Mesenchymal stem cell (in vitro differentiated cells and primary cell): ENCODE measurements around the gene TAF13.

ENCODE experiments used
- DNase-seq: peaks from one replicate; pipeline ENCODE4 v3.0.0-alpha.2; 2013
- H2AFZ ChIP-seq: one replicate; pipeline ENCODE4 v1.6.1; 2013; ENCODE audit warnings: low read depth, mild to moderate bottlenecking, control low read depth, inconsistent platforms, low read length, moderate library complexity
- H2AK5ac ChIP-seq: 2 replicates; pipeline ENCODE4 v1.6.1; 2013; ENCODE audit warnings: low read length, moderate library complexity, mild to moderate bottlenecking, inconsistent platforms; ENCODE audit not compliant: severe bottlenecking
- H2BK120ac ChIP-seq: one replicate; pipeline ENCODE4 v1.6.1; 2013; ENCODE audit warnings: low read depth, mild to moderate bottlenecking, inconsistent platforms, low read length, moderate library complexity
- H2BK12ac ChIP-seq, 2 experiments: one replicate each; pipeline ENCODE4 v1.6.1; 2013; ENCODE audit warnings: inconsistent platforms in 2 of 2, low read length in 2 of 2, mild to moderate bottlenecking in 2 of 2, moderate library complexity in 2 of 2, control low read depth in 1 of 2
- H2BK15ac ChIP-seq: one replicate; pipeline ENCODE4 v1.6.1; 2013; ENCODE audit warnings: mild to moderate bottlenecking, low read depth, inconsistent platforms; ENCODE audit not compliant: poor library complexity, severe bottlenecking
- H2BK5ac ChIP-seq: 2 replicates; pipeline ENCODE4 v1.6.1; 2013; ENCODE audit warnings: low read depth, mild to moderate bottlenecking, low read length, control low read depth, inconsistent platforms; ENCODE audit not compliant: poor library complexity, severe bottlenecking
- H3K14ac ChIP-seq, 2 experiments: one replicate each; pipeline ENCODE4 v1.6.1; 2013; ENCODE audit warnings: inconsistent platforms in 2 of 2, low read length in 2 of 2, control low read depth in 1 of 2, mild to moderate bottlenecking in 1 of 2, moderate library complexity in 1 of 2
- H3K18ac ChIP-seq, 2 experiments: one replicate each; pipeline ENCODE4 v1.6.1; 2013; ENCODE audit warnings: inconsistent platforms in 2 of 2, low read length in 2 of 2, control low read depth in 1 of 2, low read depth in 1 of 2, mild to moderate bottlenecking in 1 of 2
- H3K23ac ChIP-seq, 2 experiments: one replicate each; pipeline ENCODE4 v1.6.1; 2013; ENCODE audit warnings: inconsistent platforms in 2 of 2, low read length in 2 of 2, mild to moderate bottlenecking in 2 of 2, moderate library complexity in 2 of 2, control low read depth in 1 of 2
- H3K27ac ChIP-seq: 2 replicates; pipeline ENCODE4 v1.5.1; 2013; ENCODE audit warnings: mild to moderate bottlenecking, moderate library complexity, low read length, control low read depth, inconsistent platforms; ENCODE audit not compliant: poor library complexity, severe bottlenecking
- H3K27me3 ChIP-seq, 2 experiments: 2 replicates each; pipeline versions ENCODE4 v1.6.1 to v1.7.0; 2013; ENCODE audit warnings: low read length in 2 of 2, mild to moderate bottlenecking in 2 of 2, moderate library complexity in 2 of 2, control low read depth in 1 of 2, inconsistent platforms in 1 of 2; ENCODE audit not compliant: control insufficient read depth in 1 of 2, insufficient read depth in 1 of 2
- H3K36me3 ChIP-seq, 2 experiments: 2 replicates each; pipeline versions ENCODE4 v1.6.1 to v1.7.0; 2013; ENCODE audit warnings: low read length in 2 of 2, control low read depth in 1 of 2, inconsistent platforms in 1 of 2, low read depth in 1 of 2, mild to moderate bottlenecking in 1 of 2; ENCODE audit not compliant: insufficient read depth in 2 of 2, control insufficient read depth in 1 of 2
- H3K4ac ChIP-seq, 2 experiments: one replicate each; pipeline ENCODE4 v1.6.1; 2013; ENCODE audit warnings: inconsistent platforms in 2 of 2, low read length in 2 of 2, mild to moderate bottlenecking in 2 of 2, moderate library complexity in 2 of 2, control low read depth in 1 of 2, low read depth in 1 of 2
- H3K4me1 ChIP-seq: 2 replicates; pipeline ENCODE4 v1.6.1; 2013; ENCODE audit warnings: low read depth, low read length, control low read depth; ENCODE audit not compliant: control insufficient read depth, insufficient read depth
- H3K4me2 ChIP-seq: 2 replicates; pipeline ENCODE4 v1.6.1; 2013; ENCODE audit warnings: low read length, mild to moderate bottlenecking, inconsistent platforms; ENCODE audit not compliant: poor library complexity, severe bottlenecking
- H3K4me3 ChIP-seq, 2 experiments: 2 replicates each; pipeline versions ENCODE4 v1.5.1 to v1.7.0; 2013; ENCODE audit warnings: low read length in 2 of 2, mild to moderate bottlenecking in 2 of 2, control low read depth in 1 of 2, low read depth in 1 of 2; ENCODE audit not compliant: insufficient read depth in 1 of 2
- H3K79me1 ChIP-seq: replicated peaks from 2 replicates; pipeline ENCODE4 v1.6.1; 2013; ENCODE audit warnings: mild to moderate bottlenecking, control low read depth, low read length, inconsistent platforms; ENCODE audit not compliant: poor library complexity, severe bottlenecking
- H3K9ac ChIP-seq: 2 replicates; pipeline ENCODE4 v1.7.0; 2013; ENCODE audit warnings: mild to moderate bottlenecking, low read length, moderate library complexity
- H3K9me3 ChIP-seq: 2 replicates; pipeline ENCODE4 v1.7.0; 2013; ENCODE audit warnings: mild to moderate bottlenecking, low read length; ENCODE audit not compliant: control insufficient read depth
- H4K8ac ChIP-seq: one replicate; pipeline ENCODE4 v1.6.1; 2013; ENCODE audit warnings: inconsistent platforms, mild to moderate bottlenecking, low read length, moderate library complexity
- H4K91ac ChIP-seq: one replicate; pipeline ENCODE4 v1.6.1; 2013; ENCODE audit warnings: mild to moderate bottlenecking, low read length, inconsistent platforms
- WGBS: methylation state at CpG from one replicate; pipeline ENCODE4 v1.1.7; 2013; ENCODE audit warnings: mixed read lengths; 5-methylcytosine and 5-hydroxymethylcytosine counted together

The TAF13 gene

DNA sequence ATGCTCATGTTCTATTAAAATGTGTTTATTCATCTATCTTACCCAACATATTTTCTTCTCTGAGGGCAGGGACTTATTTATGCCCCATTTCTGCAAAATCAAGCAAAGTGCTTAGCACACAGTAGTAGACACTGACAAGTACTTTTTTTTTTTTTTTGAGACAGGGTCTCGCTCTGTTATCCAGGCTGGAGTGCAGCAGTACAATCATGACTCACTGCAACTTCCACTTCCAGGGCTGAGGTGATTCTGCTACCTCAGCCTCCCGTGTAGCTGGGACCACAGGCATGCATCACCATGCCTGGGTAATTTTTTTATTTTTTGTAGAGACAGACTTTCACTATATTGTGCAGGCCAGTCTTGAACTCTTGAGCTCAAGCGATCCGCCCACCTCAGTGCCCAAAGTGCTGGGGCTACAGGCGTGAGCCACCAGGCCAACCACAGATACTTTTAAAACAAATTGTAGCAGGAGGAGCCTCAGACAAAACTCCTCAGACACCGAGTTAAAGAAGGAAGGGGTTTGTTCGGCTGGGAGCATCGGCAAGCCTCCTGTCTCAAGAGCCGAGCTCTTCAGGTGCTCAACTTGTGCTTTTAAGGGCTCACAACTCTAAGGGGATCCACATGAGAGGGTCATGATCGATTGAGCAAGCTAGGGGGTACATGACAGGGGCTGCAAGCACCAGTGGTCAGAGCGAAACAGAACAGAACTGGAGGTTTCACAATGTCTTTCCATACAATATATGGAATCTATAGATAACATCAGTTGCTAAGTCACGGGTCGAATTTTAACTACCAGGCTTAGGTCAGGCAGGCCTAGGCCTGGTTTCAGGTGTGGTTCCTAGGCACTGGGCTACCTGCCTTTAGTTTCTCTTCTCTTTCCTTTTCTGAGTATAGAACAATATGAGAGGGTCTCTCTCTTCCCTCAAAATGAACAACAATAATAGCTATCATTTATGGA, 9.0 kb upstream of the TAF13 start:
- peak; percentile 30 for DNase-seq
- no peak overlapping the region for H3K4me3 ChIP-seq

DNA sequence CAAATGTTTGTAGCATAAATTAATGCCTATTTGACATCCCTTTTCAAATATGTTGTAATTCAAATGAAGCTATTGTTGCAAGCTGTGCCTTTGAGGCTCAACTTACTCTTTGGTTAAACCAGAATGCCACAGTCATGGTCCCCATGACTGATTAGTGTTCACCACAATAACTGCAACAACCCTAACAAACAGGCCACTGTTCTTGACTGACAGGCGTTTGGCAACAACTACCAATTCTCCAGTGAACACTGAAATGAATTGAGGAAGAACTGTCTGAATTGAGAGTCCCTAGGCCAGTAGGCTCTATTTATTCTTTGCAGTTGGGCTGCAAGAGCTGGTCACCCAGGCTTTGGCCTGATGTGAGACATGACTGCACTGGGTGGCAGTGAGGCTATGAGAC, 8.1 kb upstream of the TAF13 start:
- Histone ChIP-seq H2BK5ac (no peak overlapping the region), H2BK15ac (no peak overlapping the region), H3K14ac (no peak overlapping the region), H3K27ac (peak overlapping the region; percentile 3), H3K4me3 (no peak overlapping the region), H3K23ac (no peak overlapping the region), H3K18ac (no peak overlapping the region), H3K9ac (no peak overlapping the region), H2BK12ac (no peak overlapping the region), H2AK5ac (peak overlapping the region; percentile 26), H4K91ac (no peak overlapping the region), H3K27me3 (no peaks in the 10 kb centered on the region), H3K4me2 (no peak overlapping the region), H3K79me1 (no peaks in the 10 kb centered on the region), H4K8ac (no peak overlapping the region), H2BK120ac (no peak overlapping the region), H2AFZ (no peak overlapping the region), H3K36me3 (no peaks in the 10 kb centered on the region), H3K4ac (no peak overlapping the region), H3K4me1 (peaks cover 4% of the 10 kb centered on the region), H3K9me3 (no peaks in the 10 kb centered on the region)
- WGBS, result 89% methylated on average over 1 of the region's 1 CpG
- DNase-seq, result no peak

More for the DNA sequence above, 9.0 kb upstream of the TAF13 start:
- Histone ChIP-seq H2BK15ac (no peak overlapping the region), H3K9ac (no peak overlapping the region), H3K27me3 (no peaks in the 10 kb centered on the region), H2BK120ac (no peak overlapping the region), H4K91ac (no peak overlapping the region), H3K14ac (no peak overlapping the region), H3K4ac (no peak overlapping the region), H3K4me1 (peaks cover 6% of the 10 kb centered on the region), H2BK5ac (no peak overlapping the region), H3K18ac (no peak overlapping the region), H3K9me3 (no peaks in the 10 kb centered on the region), H2AFZ (no peak overlapping the region), H3K23ac (no peak overlapping the region), H2AK5ac (peak overlapping the region; percentile 49), H3K27ac (peak overlapping the region; percentile 61), H3K79me1 (peaks cover 7% of the 10 kb centered on the region), H2BK12ac (no peak overlapping the region), H3K36me3 (no peaks in the 10 kb centered on the region), H4K8ac (no peak overlapping the region), H3K4me2 (no peak overlapping the region)
- WGBS, result 86% methylated on average over 12 of the region's 13 CpGs

DNA sequence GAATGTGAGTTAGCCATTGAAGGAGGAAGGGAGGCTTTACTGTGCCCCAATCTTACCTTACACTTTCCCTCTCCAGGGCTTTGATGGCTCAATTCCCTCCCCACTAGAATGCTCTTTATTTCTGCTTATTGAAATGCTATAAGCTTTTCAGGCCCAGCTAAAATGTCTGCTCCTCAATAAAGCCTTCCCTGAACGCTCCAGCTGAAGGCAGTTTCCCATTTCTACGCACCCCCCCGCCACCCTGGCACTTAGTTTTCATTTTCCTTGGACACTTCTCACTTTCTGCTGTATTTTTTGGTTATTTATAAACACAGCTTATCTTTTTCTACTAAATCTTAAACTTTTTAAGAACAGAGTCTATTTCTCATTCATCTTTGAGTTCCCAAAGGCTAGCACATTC, 7.7 kb upstream of the TAF13 start:
- Histone ChIP-seq H3K14ac (no peak overlapping the region), H2BK5ac (no peak overlapping the region), H3K9me3 (no peaks in the 10 kb centered on the region), H4K91ac (no peak overlapping the region), H3K4ac (no peak overlapping the region), H3K18ac (no peak overlapping the region), H3K27ac (no peak overlapping the region), H3K27me3 (no peaks in the 10 kb centered on the region), H2AK5ac (no peak overlapping the region), H3K4me3 (no peak overlapping the region), H3K79me1 (no peaks in the 10 kb centered on the region), H2BK120ac (no peak overlapping the region), H3K9ac (no peak overlapping the region), H2BK12ac (no peak overlapping the region), H3K36me3 (no peaks in the 10 kb centered on the region), H3K23ac (no peak overlapping the region), H2AFZ (no peak overlapping the region), H4K8ac (no peak overlapping the region), H3K4me1 (peaks cover 4% of the 10 kb centered on the region), H2BK15ac (no peak overlapping the region), H3K4me2 (no peak overlapping the region)
- 79% methylated on average over 3 of the region's 3 CpGs for WGBS
- DNase-seq, result no peak

DNA sequence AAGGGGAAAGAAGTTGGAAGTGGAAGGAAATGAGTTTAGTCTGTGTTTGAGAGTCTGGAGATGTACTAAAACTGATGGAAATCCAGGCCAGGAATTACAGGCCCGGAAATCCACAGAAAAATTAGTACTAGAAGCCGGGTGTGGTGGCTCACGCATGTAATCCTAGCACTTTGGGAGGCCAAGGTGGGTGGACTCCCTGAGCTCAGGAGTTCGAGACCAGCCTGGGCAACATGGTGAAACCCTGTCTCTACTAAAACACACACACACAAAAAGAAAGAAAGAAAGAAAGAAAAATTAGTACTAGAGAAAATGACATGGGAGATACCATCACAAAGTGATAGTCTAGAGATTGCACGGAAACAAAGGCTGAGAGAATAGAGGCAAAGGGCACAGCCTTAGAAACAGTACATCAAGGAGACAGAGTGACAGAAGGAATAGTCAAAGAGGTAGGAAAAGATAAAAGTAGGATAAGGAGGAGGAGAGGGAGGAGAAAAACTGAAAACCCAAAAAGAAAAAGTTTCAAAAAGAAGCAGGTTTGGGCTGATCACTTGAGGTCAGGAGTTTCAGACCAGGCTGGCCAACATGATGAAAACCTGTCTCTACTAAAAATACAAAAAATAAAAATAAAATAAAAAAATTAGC, 4.8 kb upstream of the TAF13 start:
- Histone ChIP-seq H4K91ac (no peak overlapping the region), H3K36me3 (no peaks in the 10 kb centered on the region), H3K4me1 (peaks cover 7% of the 10 kb centered on the region), H3K27me3 (no peaks in the 10 kb centered on the region), H2BK120ac (no peak overlapping the region), H2BK5ac (no peak overlapping the region), H2BK12ac (no peak overlapping the region), H3K4ac (no peak overlapping the region), H3K27ac (no peak overlapping the region), H3K14ac (no peak overlapping the region), H3K23ac (no peak overlapping the region), H3K79me1 (no peaks in the 10 kb centered on the region), H2AFZ (no peak overlapping the region), H4K8ac (no peak overlapping the region), H3K4me3 (no peak overlapping the region), H3K9me3 (no peaks in the 10 kb centered on the region), H3K9ac (peak overlapping the region; percentile 88), H2AK5ac (no peak overlapping the region), H3K4me2 (no peak overlapping the region), H3K18ac (no peak overlapping the region), H2BK15ac (no peak overlapping the region)
- WGBS, result 98% methylated on average over 2 of the region's 5 CpGs
- no peak for DNase-seq
